GM19452 (cell line): ENCODE data around the gene MKRN2OS.
A peak's percentile ranks its signal among the peaks of the same experiment; 100 is the strongest.
"Not testable (repeated sequence)": the region's sequence is repeated elsewhere in the genome, so short reads cannot be mapped to it uniquely, and the experiment has no call there.

Source experiments
- ATAC-seq: cut with Tn5 transposase; IDR thresholded peaks from one replicate; pipeline ENCODE4 v1.9.1; 2021; ENCODE audit not compliant: unreplicated experiment

MKRN2OS gene

DNA sequence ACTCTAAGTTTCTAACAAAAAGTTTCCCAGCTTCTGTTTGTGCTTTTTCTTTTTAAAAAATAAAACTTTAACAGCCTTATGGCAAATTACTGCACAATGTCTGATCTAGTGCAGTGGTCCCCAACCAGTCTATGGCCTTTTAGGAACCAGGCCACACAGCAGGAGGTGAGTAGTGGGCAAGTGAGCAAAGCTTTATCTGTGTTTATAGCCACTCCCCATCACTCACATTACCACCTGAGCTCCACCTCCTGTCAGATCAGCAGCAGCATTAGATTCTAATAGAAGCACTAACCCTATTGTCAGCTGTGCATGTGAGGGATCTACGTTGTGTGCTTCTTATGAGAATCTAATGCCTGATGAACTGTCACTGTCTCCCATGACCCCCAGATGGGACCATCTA, 17.2 kb upstream of the MKRN2OS start:
- no peak for ATAC-seq

DNA sequence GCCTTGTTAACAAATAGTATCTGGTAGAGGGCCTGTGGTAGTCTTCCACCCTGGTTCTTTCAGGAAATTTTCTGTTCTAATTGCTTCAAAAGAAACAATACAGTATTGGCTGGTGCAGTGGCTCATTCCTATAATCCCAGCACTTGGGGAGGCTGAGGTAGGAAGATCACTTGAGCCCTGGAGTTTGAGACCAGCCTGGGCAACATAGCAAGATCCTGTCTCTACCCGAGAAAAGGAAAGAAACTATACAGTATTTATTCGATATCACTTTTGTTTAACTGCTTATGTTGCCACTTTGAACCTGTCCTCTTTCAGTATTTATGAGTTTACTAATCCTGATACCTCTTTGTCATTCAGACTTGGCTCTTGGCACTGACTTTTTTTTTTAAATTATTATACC, 16.1 kb upstream of the MKRN2OS start:
- ATAC-seq = no peak

DNA sequence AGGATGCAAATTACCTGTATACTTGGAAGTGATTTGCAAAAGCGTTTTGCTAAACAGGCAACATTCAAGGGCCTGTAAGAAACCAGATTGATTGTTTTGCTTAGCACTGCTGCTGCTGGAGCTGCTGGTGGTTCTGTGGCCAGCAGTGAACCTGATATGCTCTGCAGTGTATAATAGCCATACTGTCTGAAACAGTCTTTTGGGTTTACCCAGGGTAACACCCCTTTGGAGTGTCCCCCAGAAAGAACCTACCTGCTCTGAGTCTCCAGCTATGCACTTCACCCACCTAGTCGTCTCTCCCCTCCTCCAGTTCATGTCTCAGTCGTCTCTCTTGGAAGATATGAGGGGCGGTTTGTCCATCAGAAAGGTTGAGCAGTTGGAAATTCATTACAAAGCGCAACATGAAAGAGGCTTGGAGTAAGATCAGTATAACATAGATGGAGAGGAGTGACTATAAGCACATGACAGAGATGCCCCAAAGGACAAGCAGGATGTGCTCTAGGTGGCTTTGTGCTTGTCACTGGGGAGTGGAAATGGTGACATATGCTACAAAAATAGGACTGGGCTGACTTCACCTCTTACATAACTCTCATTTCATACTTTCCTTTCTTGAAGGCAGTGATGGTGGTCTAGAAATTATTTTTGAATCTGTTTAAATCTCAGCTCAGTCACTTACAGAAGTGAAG, 15.3 kb upstream of the MKRN2OS start:
- ATAC-seq = peak; percentile 37

- no peak for ATAC-seq
Observed at GRCh38 chr3:12559520-12559919, 14.2 kb upstream of the MKRN2OS start.

- no peak for ATAC-seq
Observed at GRCh38 chr3:12558706-12559105, 13.4 kb upstream of the MKRN2OS start.

DNA sequence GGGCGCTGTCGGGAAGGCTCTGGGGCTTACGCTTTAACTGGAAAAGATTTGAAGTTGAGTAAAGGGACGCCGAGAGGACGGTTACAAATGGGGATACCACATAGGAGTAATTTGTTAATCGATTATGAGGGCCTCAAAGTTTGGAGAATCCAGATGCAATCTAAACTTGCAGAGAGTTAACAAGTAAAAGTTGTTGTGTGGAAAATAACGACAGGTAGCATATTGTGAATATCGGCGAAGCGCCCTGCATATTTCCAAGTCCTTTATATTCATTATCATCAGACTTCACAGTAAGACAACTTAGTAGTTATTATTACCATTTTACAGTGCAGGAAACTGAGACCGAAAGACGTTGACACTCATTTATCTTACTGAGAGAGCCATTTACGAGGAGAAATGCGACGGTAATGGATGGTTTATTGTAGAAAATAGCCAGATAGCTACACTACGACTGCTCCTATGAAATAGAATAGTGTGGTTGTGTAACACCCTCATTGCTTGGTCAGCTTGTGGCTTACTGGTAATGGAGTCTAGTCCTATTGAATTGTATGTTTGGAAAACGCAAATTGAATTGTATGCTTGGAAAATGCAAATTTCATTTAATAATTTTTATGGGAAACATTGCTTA, 12.3 kb upstream of the MKRN2OS start:
- ATAC-seq = no peak

- peak; percentile 81 for ATAC-seq
Observed at GRCh38 chr3:12556690-12557472, 11.6 kb upstream of the MKRN2OS start, which contains the start of gene MKRN2. Gene MKRN2, plus strand, starts transcription at chr3:12557087. Its CDS starts 64 bp downstream, at chr3:12557151.

GRCh38 chr3:12556314-12556689, 11.0 kb upstream of the MKRN2OS start:
- ATAC-seq = no peak

DNA sequence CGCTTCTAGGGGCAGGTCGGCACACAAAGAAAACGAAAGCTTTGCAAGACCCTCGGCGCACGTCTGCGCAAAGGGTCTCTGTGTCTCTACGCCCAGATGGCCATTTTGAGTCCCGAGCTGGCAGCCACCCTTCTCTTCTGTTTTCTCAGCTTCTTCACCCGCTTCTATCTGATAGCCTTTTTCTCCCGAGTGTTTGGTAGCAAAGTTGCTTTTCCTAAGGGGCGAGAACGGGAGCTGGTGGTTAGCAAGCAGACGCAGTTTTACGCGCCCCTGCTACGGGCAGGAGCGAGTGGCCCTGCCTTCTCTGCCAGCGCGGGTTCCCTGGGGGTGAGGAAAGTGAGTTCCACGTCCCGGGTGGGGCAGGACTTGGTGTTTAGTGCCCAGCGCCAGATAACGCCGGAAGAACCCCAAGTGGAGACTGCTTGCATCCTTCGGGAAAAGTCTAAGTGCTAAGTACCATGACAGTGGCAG, 8.7 kb upstream of the MKRN2OS start:
- no peak for ATAC-seq

- no peak for ATAC-seq
Observed at GRCh38 chr3:12549971-12550760, 4.9 kb upstream of the MKRN2OS start.

GRCh38 chr3:12544652-12545472, 437 bp downstream of the MKRN2OS start:
- ATAC-seq = no peak

- ATAC-seq = not testable (repeated sequence)
Observed at GRCh38 chr3:12543497-12543896, 1.8 kb downstream of the MKRN2OS start.

GRCh38 chr3:12541625-12542024, 3.7 kb downstream of the MKRN2OS start:
- no peak for ATAC-seq

GRCh38 chr3:12536423-12536822, 8.9 kb downstream of the MKRN2OS start:
- no peak for ATAC-seq

DNA sequence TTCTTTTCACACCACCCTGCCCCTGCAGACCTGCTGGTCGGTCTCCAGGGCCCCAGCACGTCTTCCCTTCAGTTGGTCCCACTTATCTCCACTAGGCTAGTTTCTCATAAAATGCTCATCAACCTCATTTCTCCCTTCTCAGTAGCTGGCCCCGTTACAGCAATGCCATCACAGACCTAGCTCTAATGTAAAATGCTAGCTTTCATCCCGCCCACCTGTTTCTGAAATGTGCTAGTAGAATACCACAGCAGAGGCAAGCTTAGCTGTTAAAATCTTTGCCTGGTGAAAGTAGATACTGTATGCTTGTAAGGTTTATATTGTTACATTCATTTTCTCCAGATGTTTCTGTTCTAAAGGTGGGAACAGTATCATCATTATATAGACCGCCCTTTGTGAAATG, 13.1 kb downstream of the MKRN2OS start:
- ATAC-seq = no peak

DNA sequence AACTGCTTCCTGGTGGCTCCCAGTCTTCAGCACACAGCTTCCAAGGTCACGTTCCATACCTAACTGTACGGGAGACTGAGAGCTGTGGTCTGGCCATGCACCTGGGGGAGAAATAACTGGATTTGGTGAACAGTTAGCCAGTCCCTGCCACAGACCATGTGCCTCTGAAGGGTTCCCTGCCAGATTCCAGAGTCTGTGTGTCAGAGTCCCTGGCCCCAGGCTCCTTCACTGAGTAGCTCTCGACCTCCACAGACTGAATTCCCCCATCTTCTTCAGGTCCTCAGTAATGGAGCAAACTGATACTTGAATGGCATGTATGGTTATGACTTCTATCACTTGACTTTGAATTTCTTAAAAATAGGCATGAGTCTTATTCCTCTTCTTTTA, 17.5 kb downstream of the MKRN2OS start:
- ATAC-seq = no peak

DNA sequence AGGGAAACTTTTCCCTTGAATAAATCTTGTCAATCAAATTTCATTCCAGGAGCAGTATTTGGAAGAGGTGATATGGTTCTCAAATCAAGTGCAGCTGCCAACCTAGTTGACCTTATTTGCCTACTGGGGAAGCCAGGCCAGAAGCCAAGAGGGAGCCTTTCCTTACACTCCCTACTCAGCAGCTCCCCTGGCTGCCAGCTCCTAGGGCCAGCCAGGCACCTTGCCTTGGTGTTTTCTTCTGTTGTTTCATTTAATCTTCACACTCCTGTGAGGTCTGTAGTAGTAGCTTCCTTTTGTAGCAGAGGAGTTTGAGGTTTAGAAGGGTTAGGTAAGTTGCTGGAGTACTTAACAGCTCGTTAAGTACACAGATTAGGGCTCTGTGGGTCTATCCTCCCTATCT, 22.6 kb downstream of the MKRN2OS start:
- no peak for ATAC-seq

- ATAC-seq = no peak
Observed at GRCh38 chr3:12521010-12521409, 24.3 kb downstream of the MKRN2OS start.

GRCh38 chr3:12518261-12519028, 26.9 kb downstream of the MKRN2OS start:
- no peak for ATAC-seq

GRCh38 chr3:12516873-12517272, 28.4 kb downstream of the MKRN2OS start:
- ATAC-seq = no peak
